ENCODE measurements around the gene RPL26. TPM values are rescaled to one million over a fixed set of nuclear protein-coding genes. Genes with fewer than 3 reads are reported as not detected.
"Not testable (repeated sequence)": the region's sequence is repeated elsewhere in the genome, so short reads cannot be mapped to it uniquely, and the experiment has no call there.

The RPL26 gene
- total RNA-seq, 1 donor from 2014 or later, result 1,901 TPM

GRCh38 chr17:8375738-8376259 is 7.2 kb downstream of the RPL26 start:
- no peaks in the 10 kb centered on the region for H3K27me3 Mint-ChIP-seq (ENCODE audit: unreplicated experiment)
- H3K4me1 Mint-ChIP-seq (ENCODE audit: unreplicated experiment), result peaks cover 20% of the 10 kb centered on the region
- peaks cover 21% of the 10 kb centered on the region for H3K36me3 Mint-ChIP-seq (ENCODE audit: low read depth, unreplicated experiment)
- peak overlapping the region; percentile 74 for H3K27ac Mint-ChIP-seq (ENCODE audit: unreplicated experiment)
- H3K9me3 Mint-ChIP-seq (ENCODE audit: unreplicated experiment), result no peaks in the 10 kb centered on the region
- H3K4me3 Mint-ChIP-seq (ENCODE audit: unreplicated experiment), result peak overlapping the region; percentile 91
- TF ChIP-seq CTCF (IDR thresholded peaks at IDR 0.05; ENCODE audit: unreplicated experiment), result no peak
- DNase-seq (ENCODE audit: low spot score), result no peak

GRCh38 chr17:8373856-8374255 is 9.1 kb downstream of the RPL26 start:
- not testable (repeated sequence) for DNase-seq (ENCODE audit: low spot score); H3K27ac Mint-ChIP-seq (ENCODE audit: unreplicated experiment); H3K27me3 Mint-ChIP-seq (ENCODE audit: unreplicated experiment); H3K4me3 Mint-ChIP-seq (ENCODE audit: unreplicated experiment); H3K9me3 Mint-ChIP-seq (ENCODE audit: unreplicated experiment)
- Mint-ChIP-seq H3K36me3 (ENCODE audit: low read depth, unreplicated experiment) (peaks cover 31% of the 10 kb centered on the region), H3K4me1 (ENCODE audit: unreplicated experiment) (peaks cover 16% of the 10 kb centered on the region)

- no peaks in the 10 kb centered on the region for H3K27me3 Mint-ChIP-seq (ENCODE audit: unreplicated experiment)
- no peak for TF ChIP-seq CTCF (IDR thresholded peaks at IDR 0.05; ENCODE audit: unreplicated experiment)
- H3K27ac Mint-ChIP-seq (ENCODE audit: unreplicated experiment), result no peak overlapping the region
- no peak overlapping the region for H3K4me3 Mint-ChIP-seq (ENCODE audit: unreplicated experiment)
- H3K4me1 Mint-ChIP-seq (ENCODE audit: unreplicated experiment), result peaks cover 15% of the 10 kb centered on the region
- DNase-seq (ENCODE audit: low spot score), result no peak
- no peaks in the 10 kb centered on the region for H3K9me3 Mint-ChIP-seq (ENCODE audit: unreplicated experiment)
- peaks cover 24% of the 10 kb centered on the region for H3K36me3 Mint-ChIP-seq (ENCODE audit: low read depth, unreplicated experiment)
Observed at GRCh38 chr17:8372422-8372821, 10.6 kb downstream of the RPL26 start.

GRCh38 chr17:8371786-8372185 is 11.2 kb downstream of the RPL26 start:
- no peaks in the 10 kb centered on the region for H3K27me3 Mint-ChIP-seq (ENCODE audit: unreplicated experiment)
- H3K27ac Mint-ChIP-seq (ENCODE audit: unreplicated experiment), result peak overlapping the region; percentile 22
- peaks cover 15% of the 10 kb centered on the region for H3K4me1 Mint-ChIP-seq (ENCODE audit: unreplicated experiment)
- no peaks in the 10 kb centered on the region for H3K9me3 Mint-ChIP-seq (ENCODE audit: unreplicated experiment)
- no peak for DNase-seq (ENCODE audit: low spot score)
- TF ChIP-seq CTCF (IDR thresholded peaks at IDR 0.05; ENCODE audit: unreplicated experiment), result no peak
- H3K36me3 Mint-ChIP-seq (ENCODE audit: low read depth, unreplicated experiment), result peaks cover 21% of the 10 kb centered on the region
- H3K4me3 Mint-ChIP-seq (ENCODE audit: unreplicated experiment), result no peak overlapping the region

- Mint-ChIP-seq H3K4me1 (ENCODE audit: unreplicated experiment) (peaks cover 6% of the 10 kb centered on the region), H3K27me3 (ENCODE audit: unreplicated experiment) (no peaks in the 10 kb centered on the region), H3K9me3 (ENCODE audit: unreplicated experiment) (no peaks in the 10 kb centered on the region), H3K36me3 (ENCODE audit: low read depth, unreplicated experiment) (peaks cover 16% of the 10 kb centered on the region), H3K27ac (ENCODE audit: unreplicated experiment) (no peak overlapping the region), H3K4me3 (ENCODE audit: unreplicated experiment) (peak overlapping the region; percentile 1)
- no peak for TF ChIP-seq CTCF (IDR thresholded peaks at IDR 0.05; ENCODE audit: unreplicated experiment)
- DNase-seq (ENCODE audit: low spot score), result no peak
Observed at GRCh38 chr17:8369944-8370343, 13.0 kb downstream of the RPL26 start.

Measured in endothelial cell (in vitro differentiated cells).